Measurements from ENCODE around the gene NBEA. TPM values are rescaled to one million over a fixed set of nuclear protein-coding genes. Genes with fewer than 3 reads are reported as not detected.
"Not testable (repeated sequence)": the region's sequence is repeated elsewhere in the genome, so short reads cannot be mapped to it uniquely, and the experiment has no call there.

Gene NBEA
- total RNA-seq, 3 donors from 2014 or later: 7.5 to 18.6 (median 16.1) TPM

- Histone ChIP-seq H3K9me3 (peaks cover 0 to 10% of the 10 kb centered on the region in 2 donors), H3K27ac (no peak overlapping the region), H3K36me3 (no peaks in the 10 kb centered on the region), H3K4me3 (no peak overlapping the region), H3K27me3 (no peaks in the 10 kb centered on the region), H3K4me1 (no peaks in the 10 kb centered on the region)
- no peak for DNase-seq (ENCODE audit: low spot score in 2 of 2)
- TF ChIP-seq POLR2A (IDR thresholded peaks at IDR 0.05): no peak
- TF ChIP-seq POLR2AphosphoS5 (IDR thresholded peaks at IDR 0.05): no peak
- no peak for TF ChIP-seq CTCF (IDR thresholded peaks at IDR 0.05)
- intact Hi-C loops (cut with DNase I; ENCODE audit: low total_unique reads): no loop called here
These were observed 150.2 kb downstream of the NBEA start for GRCh38 chr13:35092251-35092650.

DNA sequence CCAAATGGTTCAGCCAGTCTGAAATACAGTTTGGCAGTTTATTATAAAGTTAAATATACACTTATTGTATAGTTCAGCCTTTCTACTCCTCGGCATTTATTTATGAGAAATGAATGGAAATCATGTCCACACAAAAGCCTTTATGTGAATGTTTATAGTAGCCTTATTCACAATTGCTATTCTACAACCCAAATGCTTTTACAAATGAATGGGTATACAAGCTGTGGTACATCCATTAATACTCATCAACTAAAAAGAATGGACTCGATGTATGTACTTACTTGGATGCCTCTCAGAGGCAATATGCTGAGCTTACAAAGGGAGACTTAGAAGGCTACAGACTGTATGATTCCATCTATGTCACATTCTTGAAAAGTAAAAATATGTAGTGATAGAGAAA, 150.7 kb downstream of the NBEA start:
- H3K4me1 ChIP-seq: no peaks in the 10 kb centered on the region
- H3K4me3 ChIP-seq: no peak overlapping the region
- TF ChIP-seq POLR2A (IDR thresholded peaks at IDR 0.05) (no peak), CTCF (IDR thresholded peaks at IDR 0.05) (no peak), POLR2AphosphoS5 (IDR thresholded peaks at IDR 0.05) (no peak)
- H3K9me3 ChIP-seq: peaks cover 0 to 8% of the 10 kb centered on the region in 2 donors
- no peaks in the 10 kb centered on the region for H3K36me3 ChIP-seq
- DNase-seq (ENCODE audit: low spot score in 2 of 2): no peak
- intact Hi-C loops (cut with DNase I; ENCODE audit: low total_unique reads): no loop called here
- H3K27me3 ChIP-seq: no peaks in the 10 kb centered on the region
- H3K27ac ChIP-seq: no peak overlapping the region

- TF ChIP-seq CTCF (IDR thresholded peaks at IDR 0.05): no peak
- TF ChIP-seq POLR2A (IDR thresholded peaks at IDR 0.05): no peak
- no peak for TF ChIP-seq POLR2AphosphoS5 (IDR thresholded peaks at IDR 0.05)
- H3K27me3 ChIP-seq: no peaks in the 10 kb centered on the region
- intact Hi-C loops (cut with DNase I; ENCODE audit: low total_unique reads): no loop called here
- no peaks in the 10 kb centered on the region for H3K4me1 ChIP-seq
- no peaks in the 10 kb centered on the region for H3K36me3 ChIP-seq
- H3K9me3 ChIP-seq: peaks cover 0 to 2% of the 10 kb centered on the region in 2 donors
- DNase-seq (ENCODE audit: low spot score in 2 of 2): no peak
- no peak overlapping the region for H3K4me3 ChIP-seq
- no peak overlapping the region for H3K27ac ChIP-seq
These were observed 151.3 kb downstream of the NBEA start for GRCh38 chr13:35093356-35093755.

DNA sequence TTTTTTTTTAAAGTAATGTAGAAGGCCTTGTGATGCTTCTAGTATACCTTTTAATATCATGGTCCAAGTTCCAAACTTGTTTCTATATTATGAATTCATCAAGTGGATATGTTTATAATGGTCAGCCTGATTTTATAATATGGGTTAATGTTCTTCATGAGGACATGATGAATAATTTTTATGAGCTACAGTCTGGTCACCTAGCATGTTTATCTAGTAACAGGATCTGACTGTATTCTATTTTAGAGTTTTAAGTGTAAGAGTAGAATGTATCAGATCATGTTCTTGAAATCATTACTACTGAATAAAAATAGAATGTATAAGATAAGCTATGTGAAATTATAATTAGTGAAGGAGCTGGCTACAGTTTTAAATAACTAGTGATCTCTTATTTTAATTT, 164.7 kb downstream of the NBEA start:
- H3K9me3 ChIP-seq; H3K36me3 ChIP-seq; intact Hi-C loops (cut with DNase I; ENCODE audit: low total_unique reads); H3K27me3 ChIP-seq; H3K4me1 ChIP-seq; H3K4me3 ChIP-seq; H3K27ac ChIP-seq; DNase-seq (ENCODE audit: low spot score in 2 of 2): not testable (repeated sequence)

- Histone ChIP-seq H3K4me1 (no peaks in the 10 kb centered on the region), H3K27me3 (no peaks in the 10 kb centered on the region)
- TF ChIP-seq POLR2A (IDR thresholded peaks at IDR 0.05): no peak
- TF ChIP-seq CTCF (IDR thresholded peaks at IDR 0.05): no peak
- TF ChIP-seq POLR2AphosphoS5 (IDR thresholded peaks at IDR 0.05): no peak
These were observed 165.5 kb downstream of the NBEA start for GRCh38 chr13:35107535-35107934.

DNA sequence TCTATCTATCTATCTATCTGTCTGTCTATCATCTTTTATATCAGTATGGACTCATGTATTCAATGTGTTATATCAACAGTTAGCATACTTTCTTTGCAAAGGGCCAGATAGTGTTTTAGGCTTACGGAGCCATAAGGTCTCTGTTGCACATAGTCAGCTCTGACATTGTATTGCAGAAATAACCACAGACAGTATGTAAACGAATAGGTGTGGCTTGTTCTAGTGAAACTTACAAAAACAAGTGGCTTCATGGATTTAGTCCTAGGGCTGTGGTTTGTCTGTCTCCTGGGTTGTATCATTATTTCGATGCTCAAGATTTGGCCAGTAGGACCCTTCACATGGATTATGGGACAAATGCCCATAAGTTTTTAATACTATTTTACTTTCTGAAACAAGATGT, 171.5 kb downstream of the NBEA start:
- DNase-seq (ENCODE audit: low spot score in 2 of 2); H3K27ac ChIP-seq; H3K27me3 ChIP-seq; H3K9me3 ChIP-seq; H3K4me1 ChIP-seq; intact Hi-C loops (cut with DNase I; ENCODE audit: low total_unique reads); H3K4me3 ChIP-seq; H3K36me3 ChIP-seq: not testable (repeated sequence)

More at GRCh38 chr13:35107535-35107934, 165.5 kb downstream of the NBEA start:
- Histone ChIP-seq H3K4me3 (no peak overlapping the region), H3K27ac (no peak overlapping the region), H3K36me3 (no peaks in the 10 kb centered on the region), H3K9me3 (no peaks in the 10 kb centered on the region)
- no peak for DNase-seq (ENCODE audit: low spot score in 2 of 2)
- intact Hi-C loops (cut with DNase I; ENCODE audit: low total_unique reads): no loop called here

Data from breast epithelium (tissue), 4 donors.